Left lung (tissue), 10 donors: ENCODE results near the gene CCDC154. TPM values are rescaled to one million over a fixed set of nuclear protein-coding genes. Genes with fewer than 3 reads are reported as not detected.

Source experiments
- ATAC-seq: fragments of 200-7000 bp; cut with Tn5 transposase; one replicate; pipeline ENCODE4 v1.9.1; 2020; ENCODE audit warnings: moderate library complexity
- DNase-seq, 4 donors: peaks; one replicate each; pipeline ENCODE4 v3.0.0-alpha.2; 2013 to 2020
- H3K27ac ChIP-seq, 2 donors: fragments of 200-600 bp; sonication (generic) in 1 of 2; one replicate each; pipeline versions ENCODE4 v1.5.0 to v1.8.0; 2020 to 2021
- H3K27me3 ChIP-seq, 2 donors: fragments of 200-600 bp; sonication (generic) in 1 of 2; one replicate each; pipeline versions ENCODE4 v1.5.0 to v1.8.0; 2020 to 2021
- H3K36me3 ChIP-seq, 2 donors: fragments of 200-600 bp; sonication (generic) in 1 of 2; one replicate each; pipeline versions ENCODE4 v1.5.0 to v1.8.0; 2020 to 2021
- H3K4me1 ChIP-seq, 2 donors: fragments of 200-600 bp; one replicate each; pipeline ENCODE4 v1.8.0; 2021
- H3K4me3 ChIP-seq, 2 donors: fragments of 200-600 bp; sonication (generic) in 1 of 2; one replicate each; pipeline versions ENCODE4 v1.5.0 to v1.8.0; 2020 to 2021; ENCODE audit warnings: mild to moderate bottlenecking in 1 of 2
- H3K9me3 ChIP-seq, 2 donors: fragments of 200-600 bp; sonication (generic) in 1 of 2; one replicate each; pipeline versions ENCODE4 v1.5.0 to v1.8.0; 2020 to 2021
- intact Hi-C, 2 donors: fragments of 100-400 bp; cut with DNase I; formaldehyde crosslinking; loops; one replicate each; pipeline versions ENCODE4 v1.11.2 to v1.14.2; 2022
- polyA plus RNA-seq, 6 donors: library from polyadenylated mRNA; unstranded; fragments of 120-200 nt; gene quantifications; one replicate each; pipeline ENCODE4 v1.2.1, GENCODE V29; 2013; ENCODE audit not compliant: insufficient read length in 6 of 6
- total RNA-seq, 2 donors: library from RNA; stranded (reverse); fragmentation: NEBNext Ultra II Directional; extraction: Animal tissue kit (Norgen Biotek cat#: 25700); gene quantifications; one replicate each; pipeline ENCODE4 v1.2.1, GENCODE V29; 2021
- TF ChIP-seq, protein P1 (sequence below), 2 donors: fragments of 200-600 bp; sonication (generic) in 1 of 2; IDR thresholded peaks; one replicate each; pipeline versions ENCODE4 v1.5.0 to v1.8.0; 2021; ENCODE audit warnings: antibody characterized with exemption in 2 of 2
- donor health status: DM: no; HTN: yes; CAD: no.
- donor health status: DM: no; HTN: no; CAD: no.

The CCDC154 gene
- total and polyA plus RNA-seq, 8 donors = 1.5 to 11.8 (median 7.1) TPM

- no peak overlapping the region for H3K4me3 ChIP-seq
- no peaks in the 10 kb centered on the region for H3K36me3 ChIP-seq
- TF ChIP-seq, protein P1, sequence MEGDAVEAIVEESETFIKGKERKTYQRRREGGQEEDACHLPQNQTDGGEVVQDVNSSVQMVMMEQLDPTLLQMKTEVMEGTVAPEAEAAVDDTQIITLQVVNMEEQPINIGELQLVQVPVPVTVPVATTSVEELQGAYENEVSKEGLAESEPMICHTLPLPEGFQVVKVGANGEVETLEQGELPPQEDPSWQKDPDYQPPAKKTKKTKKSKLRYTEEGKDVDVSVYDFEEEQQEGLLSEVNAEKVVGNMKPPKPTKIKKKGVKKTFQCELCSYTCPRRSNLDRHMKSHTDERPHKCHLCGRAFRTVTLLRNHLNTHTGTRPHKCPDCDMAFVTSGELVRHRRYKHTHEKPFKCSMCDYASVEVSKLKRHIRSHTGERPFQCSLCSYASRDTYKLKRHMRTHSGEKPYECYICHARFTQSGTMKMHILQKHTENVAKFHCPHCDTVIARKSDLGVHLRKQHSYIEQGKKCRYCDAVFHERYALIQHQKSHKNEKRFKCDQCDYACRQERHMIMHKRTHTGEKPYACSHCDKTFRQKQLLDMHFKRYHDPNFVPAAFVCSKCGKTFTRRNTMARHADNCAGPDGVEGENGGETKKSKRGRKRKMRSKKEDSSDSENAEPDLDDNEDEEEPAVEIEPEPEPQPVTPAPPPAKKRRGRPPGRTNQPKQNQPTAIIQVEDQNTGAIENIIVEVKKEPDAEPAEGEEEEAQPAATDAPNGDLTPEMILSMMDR (IDR thresholded peaks at IDR 0.05) = no peak
- H3K27ac ChIP-seq = no peak overlapping the region
- peaks cover 0 to 39% of the 10 kb centered on the region in 2 donors for H3K27me3 ChIP-seq
- DNase-seq (no peak), ATAC-seq (no peak)
- no peaks in the 10 kb centered on the region for H3K4me1 ChIP-seq
- intact Hi-C loops = no loop called here
- no peaks in the 10 kb centered on the region for H3K9me3 ChIP-seq
These were observed 8.2 kb downstream of the CCDC154 start for GRCh38 chr16:1435921-1436697.

- TF ChIP-seq, protein P1 (IDR thresholded peaks at IDR 0.05) = no peak
- ATAC-seq (no peak), DNase-seq (no peak)
- Histone ChIP-seq H3K27ac (no peak overlapping the region), H3K9me3 (no peaks in the 10 kb centered on the region), H3K36me3 (no peaks in the 10 kb centered on the region), H3K4me3 (no peak overlapping the region), H3K4me1 (no peaks in the 10 kb centered on the region), H3K27me3 (peaks cover 0 to 51% of the 10 kb centered on the region in 2 donors)
- intact Hi-C loops = no loop called here
These were observed 9.4 kb downstream of the CCDC154 start for GRCh38 chr16:1434644-1435592.

GRCh38 chr16:1433756-1434155, 10.6 kb downstream of the CCDC154 start:
- no peak for ATAC-seq
- DNase-seq = no peak
- Histone ChIP-seq H3K9me3 (no peaks in the 10 kb centered on the region), H3K4me3 (no peak overlapping the region), H3K36me3 (no peaks in the 10 kb centered on the region), H3K4me1 (no peaks in the 10 kb centered on the region), H3K27ac (no peak overlapping the region), H3K27me3 (peaks cover 0 to 61% of the 10 kb centered on the region in 2 donors)
- TF ChIP-seq, protein P1 (IDR thresholded peaks at IDR 0.05) = no peak
- intact Hi-C loops = no loop called here

- ATAC-seq (no peak), DNase-seq (no peak)
- no peaks in the 10 kb centered on the region for H3K36me3 ChIP-seq
- no peaks in the 10 kb centered on the region for H3K9me3 ChIP-seq
- intact Hi-C loops = no loop called here
- peak overlapping the region in 1 of 2 donors; percentile 13 for H3K4me3 ChIP-seq
- H3K27ac ChIP-seq = no peak overlapping the region
- H3K27me3 ChIP-seq = peaks cover 0 to 61% of the 10 kb centered on the region in 2 donors
- no peaks in the 10 kb centered on the region for H3K4me1 ChIP-seq
- TF ChIP-seq, protein P1 (IDR thresholded peaks at IDR 0.05) = no peak
These were observed 11.1 kb downstream of the CCDC154 start for GRCh38 chr16:1433263-1433560.
